GM18505 (cell line): ENCODE data around the gene FAHD2A.
"Not testable (repeated sequence)": the region's sequence is repeated elsewhere in the genome, so short reads cannot be mapped to it uniquely, and the experiment has no call there.

Experiments used
- ATAC-seq: cut with Tn5 transposase; IDR thresholded peaks from one replicate; pipeline ENCODE4 v1.9.1; 2021; ENCODE audit not compliant: unreplicated experiment

FAHD2A gene

DNA sequence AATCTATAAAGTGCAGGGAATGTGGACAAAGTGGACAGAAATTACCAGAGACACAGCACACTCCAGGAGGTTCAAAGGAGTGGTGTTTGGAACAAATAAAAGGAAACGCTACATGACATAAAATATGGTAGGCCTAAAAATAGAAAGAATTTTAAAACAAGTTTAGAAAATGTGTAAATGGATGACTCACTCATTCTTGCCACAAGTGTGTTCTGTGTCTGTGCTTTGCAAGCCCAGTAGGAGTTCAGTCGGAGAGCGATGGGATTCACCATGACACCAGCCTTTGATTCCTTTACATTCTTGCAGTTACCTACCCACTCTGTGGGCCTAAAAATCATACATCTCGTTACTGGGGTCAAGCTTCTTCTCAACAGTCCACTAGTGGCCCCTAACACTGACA lies 30.9 kb downstream of the FAHD2A start:
- ATAC-seq: not testable (repeated sequence)

DNA sequence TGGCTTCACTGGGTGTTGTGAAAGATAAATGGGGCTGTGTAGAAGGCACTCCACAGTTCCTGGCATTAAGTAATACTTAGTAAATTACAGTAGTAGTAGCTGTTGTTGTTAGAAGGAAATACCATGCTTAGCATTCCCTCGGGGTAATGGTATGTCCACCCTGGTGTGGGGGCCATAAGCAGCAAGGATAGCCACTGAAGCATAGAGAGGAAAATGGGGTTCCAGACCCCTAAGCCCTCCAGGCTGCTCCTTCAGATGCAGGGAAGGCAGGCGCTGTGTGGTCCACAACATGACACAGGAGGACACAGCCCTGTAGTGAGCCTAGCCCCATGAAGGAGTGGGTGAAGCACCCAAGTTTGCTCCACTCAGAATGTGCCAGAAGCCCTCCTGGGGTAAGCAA lies 31.5 kb downstream of the FAHD2A start:
- not testable (repeated sequence) for ATAC-seq

DNA sequence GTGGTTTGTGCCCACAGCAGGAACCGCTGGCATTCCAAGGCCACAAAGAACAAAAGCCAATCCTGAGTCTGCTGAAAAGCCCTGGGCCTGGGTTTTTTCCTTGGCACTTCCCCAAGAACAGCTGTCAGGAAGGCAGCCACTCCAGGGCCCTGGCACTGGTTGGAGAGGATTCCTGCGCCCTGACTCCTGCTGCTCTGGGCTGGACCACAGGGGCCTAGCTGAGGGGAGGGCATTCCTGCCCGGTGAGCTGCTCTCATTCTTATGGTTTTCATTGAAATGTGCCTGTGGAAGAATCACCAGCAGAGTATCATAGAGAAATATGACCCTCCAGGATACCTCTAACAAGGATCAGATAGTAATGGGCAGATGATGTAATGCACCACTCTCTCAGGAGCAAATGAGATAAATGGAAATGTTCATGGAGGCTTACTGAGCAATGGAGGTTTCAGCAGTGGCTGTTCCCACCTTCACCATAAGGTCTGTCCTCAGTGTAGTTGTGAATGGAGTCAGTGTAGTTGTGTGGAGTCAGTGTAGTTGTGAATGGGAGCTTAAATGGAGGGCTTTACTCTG lies 32.1 kb downstream of the FAHD2A start:
- not testable (repeated sequence) for ATAC-seq

DNA sequence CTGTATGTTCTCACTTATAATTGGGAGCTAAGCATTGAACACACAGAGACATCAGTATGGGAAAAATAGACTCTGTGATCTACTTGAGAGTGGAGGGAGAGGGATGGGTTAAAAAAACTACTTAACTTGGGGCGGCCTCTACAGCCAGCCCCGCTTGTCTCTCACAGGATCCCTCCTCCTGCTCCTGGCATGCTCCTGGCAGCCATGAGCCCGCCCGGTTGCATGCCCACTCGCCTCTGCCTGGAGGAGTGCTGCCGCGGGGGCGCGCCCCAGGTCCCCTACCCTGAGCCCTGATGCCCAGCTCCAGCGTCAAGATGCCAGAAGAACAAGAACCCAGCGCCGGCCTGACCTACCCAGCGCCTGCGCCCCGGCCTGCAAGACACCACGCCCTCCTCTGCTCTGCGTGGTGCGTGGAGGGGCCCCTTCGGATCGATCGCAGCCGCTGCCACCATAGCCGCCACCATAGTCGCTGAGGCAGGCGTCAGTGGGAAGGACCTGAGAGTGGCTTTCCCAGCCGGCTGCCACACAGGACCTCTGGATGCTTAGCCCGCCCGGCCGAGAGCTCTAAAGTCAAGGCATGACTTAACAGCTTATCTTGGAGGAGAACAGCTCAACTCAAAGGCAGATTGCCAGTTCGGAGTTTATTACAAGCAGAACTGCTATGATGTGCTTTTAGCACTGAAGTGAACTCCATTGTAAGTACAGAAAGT lies 32.8 kb downstream of the FAHD2A start:
- ATAC-seq: not testable (repeated sequence)

DNA sequence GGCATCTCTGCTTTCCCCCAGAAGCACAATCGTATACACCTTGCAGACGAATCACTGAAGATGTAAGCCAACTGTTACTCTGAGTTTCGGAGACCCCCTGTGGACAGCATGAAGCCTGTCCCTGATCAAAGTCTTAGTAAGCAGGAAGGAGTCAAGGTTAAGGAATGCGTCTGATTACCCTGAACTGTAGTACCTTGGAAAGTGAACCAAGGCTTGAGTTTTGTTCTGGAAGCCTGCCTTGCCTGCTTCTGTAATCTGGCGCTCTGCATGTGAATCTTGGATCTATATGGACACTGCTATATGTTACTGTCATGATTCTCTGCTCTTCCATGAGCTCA lies 33.3 kb downstream of the FAHD2A start:
- not testable (repeated sequence) for ATAC-seq

DNA sequence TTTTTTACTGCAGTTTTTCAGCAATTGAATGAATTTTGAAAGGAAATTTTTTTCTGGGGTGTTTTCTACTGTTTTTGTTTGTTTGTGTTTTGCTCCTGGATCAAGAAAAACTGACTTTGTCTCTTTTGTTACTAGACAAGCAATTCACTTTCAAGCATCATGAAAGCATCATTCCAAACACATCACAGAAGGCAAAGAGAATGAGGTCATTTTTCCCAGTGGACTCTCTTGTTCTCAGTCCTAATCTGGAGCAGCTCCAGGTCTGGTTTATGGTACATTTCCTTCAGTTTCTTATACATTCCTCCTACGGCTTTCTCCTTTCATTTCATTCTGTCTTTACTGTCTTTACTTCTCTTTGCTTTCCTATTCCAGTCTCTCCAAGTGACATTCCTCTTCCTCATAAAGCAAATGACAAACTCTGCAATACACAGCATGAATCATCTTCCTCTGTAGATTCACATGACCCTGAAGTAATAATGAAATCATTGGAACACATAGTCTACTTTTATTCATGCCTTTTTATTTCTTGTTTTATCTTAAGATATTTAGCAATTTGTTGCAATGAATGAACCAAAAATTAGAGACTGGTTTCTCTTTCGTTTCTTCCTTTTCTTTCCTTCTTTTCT lies 40.1 kb downstream of the FAHD2A start:
- ATAC-seq: not testable (repeated sequence)

DNA sequence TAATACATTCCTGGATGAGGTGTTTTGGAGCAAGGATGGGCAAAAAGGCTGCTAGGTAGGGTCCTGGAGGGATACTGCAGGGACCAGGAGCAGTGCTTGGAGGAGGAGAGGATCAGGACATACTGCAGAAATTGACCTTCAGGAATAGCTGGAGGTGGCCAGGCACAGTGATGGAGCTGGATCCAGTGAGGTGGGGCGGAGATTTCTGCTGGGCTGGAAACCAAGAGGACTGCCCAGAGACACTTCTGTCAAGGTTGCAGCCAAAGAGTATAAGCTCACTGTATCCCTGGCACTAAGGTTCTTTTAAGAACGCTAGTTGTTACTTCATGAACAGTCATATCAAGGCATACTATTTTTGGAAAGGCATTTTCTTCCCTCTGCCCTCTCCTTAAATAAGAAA lies 42.8 kb downstream of the FAHD2A start:
- ATAC-seq: not testable (repeated sequence)

DNA sequence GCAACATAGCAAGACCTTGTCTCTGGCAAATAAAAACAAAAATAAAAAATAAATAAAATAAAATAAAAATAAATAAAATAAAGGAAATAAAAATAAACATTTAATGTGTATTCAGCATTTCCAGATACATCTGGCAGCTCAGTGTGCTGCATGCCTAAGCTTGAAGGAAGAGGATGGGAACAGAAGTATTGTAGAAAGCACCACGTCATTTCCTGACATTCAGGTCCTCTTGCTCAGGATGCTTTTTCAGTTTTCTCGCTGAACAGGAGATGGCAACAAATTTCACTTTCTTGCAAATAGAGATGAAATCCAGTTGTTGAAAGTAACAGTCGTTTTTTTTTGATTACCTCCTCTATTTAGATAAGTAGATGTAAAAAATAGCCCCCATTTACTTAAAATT lies 60.8 kb downstream of the FAHD2A start:
- not testable (repeated sequence) for ATAC-seq
